MM.1S (cell line): Measurements from ENCODE around the gene TP53AIP1.

Experiments used
- EZH2 ChIP-seq: fragments of 300-600 bp; sonication (generic); optimal IDR thresholded peaks from 2 replicates; pipeline ENCODE3; 2017; ENCODE audit warnings: low read depth, mild to moderate bottlenecking, antibody characterized with exemption, low read length, mixed read lengths
- EZH2phosphoT487 ChIP-seq: fragments of 300-600 bp; sonication (generic); IDR thresholded peaks from 2 replicates; pipeline ENCODE4 v1.6.1; 2018; ENCODE audit warnings: antibody characterized with exemption, low read length
- TF ChIP-seq, protein P1 (sequence below): fragments of 300-600 bp; sonication (generic); IDR thresholded peaks from 2 replicates; pipeline ENCODE4 v1.5.1; 2016; ENCODE audit warnings: antibody characterized with exemption, low read length, mixed read lengths

DNA sequence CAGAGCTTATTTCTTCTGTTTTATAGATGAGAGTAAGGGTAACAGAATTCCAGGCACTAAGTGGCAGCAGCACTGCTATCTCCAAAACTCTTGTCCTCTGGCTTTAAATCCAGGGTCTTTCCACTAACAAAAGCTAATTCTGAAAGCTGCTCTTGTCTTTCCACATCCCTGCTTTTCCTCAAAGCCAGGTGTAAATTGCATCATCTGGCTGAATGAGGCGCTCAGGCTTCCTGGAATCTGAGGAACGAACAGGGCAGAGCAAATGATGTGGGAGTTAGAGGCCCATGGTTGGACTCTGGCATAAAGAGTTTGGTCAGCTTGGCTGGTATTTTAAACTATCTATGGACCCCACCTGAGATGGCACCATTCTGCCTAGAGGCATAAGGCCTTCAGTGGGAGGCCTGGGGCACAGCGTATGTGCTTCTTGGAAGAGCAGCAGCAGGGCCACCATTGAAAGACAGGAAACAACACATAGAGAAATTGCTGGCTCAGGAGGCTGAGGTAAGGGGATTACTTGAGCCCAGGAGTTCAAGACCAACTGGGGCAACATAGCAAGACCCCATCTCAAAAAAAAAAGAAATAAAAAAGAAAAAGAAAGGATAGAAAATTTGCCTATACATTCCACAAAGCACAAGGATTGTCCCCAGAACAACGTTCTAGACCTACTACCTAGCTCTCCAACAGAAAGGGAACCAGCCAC lies 49.7 kb downstream of the TP53AIP1 start:
- TF ChIP-seq EZH2 = no peak
- TF ChIP-seq, protein P1, sequence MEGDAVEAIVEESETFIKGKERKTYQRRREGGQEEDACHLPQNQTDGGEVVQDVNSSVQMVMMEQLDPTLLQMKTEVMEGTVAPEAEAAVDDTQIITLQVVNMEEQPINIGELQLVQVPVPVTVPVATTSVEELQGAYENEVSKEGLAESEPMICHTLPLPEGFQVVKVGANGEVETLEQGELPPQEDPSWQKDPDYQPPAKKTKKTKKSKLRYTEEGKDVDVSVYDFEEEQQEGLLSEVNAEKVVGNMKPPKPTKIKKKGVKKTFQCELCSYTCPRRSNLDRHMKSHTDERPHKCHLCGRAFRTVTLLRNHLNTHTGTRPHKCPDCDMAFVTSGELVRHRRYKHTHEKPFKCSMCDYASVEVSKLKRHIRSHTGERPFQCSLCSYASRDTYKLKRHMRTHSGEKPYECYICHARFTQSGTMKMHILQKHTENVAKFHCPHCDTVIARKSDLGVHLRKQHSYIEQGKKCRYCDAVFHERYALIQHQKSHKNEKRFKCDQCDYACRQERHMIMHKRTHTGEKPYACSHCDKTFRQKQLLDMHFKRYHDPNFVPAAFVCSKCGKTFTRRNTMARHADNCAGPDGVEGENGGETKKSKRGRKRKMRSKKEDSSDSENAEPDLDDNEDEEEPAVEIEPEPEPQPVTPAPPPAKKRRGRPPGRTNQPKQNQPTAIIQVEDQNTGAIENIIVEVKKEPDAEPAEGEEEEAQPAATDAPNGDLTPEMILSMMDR = no peak
- no peak for TF ChIP-seq EZH2phosphoT487
